ENCODE results near the gene PPFIA1.

The PPFIA1 gene

DNA sequence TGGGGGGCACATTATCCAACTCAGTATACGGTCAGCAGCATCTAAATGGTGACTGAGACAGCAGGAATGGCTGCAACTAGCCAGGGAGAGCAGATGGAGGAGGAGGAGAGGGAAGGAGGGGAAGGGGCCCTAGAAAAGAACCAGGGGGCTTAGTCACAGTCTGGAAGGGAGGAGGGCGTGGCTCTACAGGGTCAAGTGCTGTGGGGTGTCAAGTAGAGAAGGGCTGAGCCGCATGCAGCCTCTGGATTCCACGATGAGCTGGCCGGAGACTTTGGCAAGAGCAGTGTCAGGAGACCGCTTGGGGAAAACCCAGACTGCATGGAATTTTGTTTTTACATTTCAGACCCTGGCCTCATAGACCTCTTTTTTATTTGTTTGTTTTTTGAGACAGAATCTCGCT lies 25.8 kb upstream of the PPFIA1 start:
- no peaks in the 10 kb centered on the region for H3K36me3 ChIP-seq
- H3K27ac ChIP-seq = no peak overlapping the region
- no peaks in the 10 kb centered on the region for H3K9me3 ChIP-seq
- H3K4me1 ChIP-seq (ENCODE audit: control insufficient read depth in 1 of 2, insufficient read depth in 1 of 2, low read depth in 1 of 2, low read length in 1 of 2) = no peaks in the 10 kb centered on the region
- peaks cover 25% of the 10 kb centered on the region for H3K27me3 ChIP-seq
- H3K4me3 ChIP-seq (ENCODE audit: low read depth in 1 of 2, low read length in 1 of 2) = no peak overlapping the region
- TF ChIP-seq, protein P1, sequence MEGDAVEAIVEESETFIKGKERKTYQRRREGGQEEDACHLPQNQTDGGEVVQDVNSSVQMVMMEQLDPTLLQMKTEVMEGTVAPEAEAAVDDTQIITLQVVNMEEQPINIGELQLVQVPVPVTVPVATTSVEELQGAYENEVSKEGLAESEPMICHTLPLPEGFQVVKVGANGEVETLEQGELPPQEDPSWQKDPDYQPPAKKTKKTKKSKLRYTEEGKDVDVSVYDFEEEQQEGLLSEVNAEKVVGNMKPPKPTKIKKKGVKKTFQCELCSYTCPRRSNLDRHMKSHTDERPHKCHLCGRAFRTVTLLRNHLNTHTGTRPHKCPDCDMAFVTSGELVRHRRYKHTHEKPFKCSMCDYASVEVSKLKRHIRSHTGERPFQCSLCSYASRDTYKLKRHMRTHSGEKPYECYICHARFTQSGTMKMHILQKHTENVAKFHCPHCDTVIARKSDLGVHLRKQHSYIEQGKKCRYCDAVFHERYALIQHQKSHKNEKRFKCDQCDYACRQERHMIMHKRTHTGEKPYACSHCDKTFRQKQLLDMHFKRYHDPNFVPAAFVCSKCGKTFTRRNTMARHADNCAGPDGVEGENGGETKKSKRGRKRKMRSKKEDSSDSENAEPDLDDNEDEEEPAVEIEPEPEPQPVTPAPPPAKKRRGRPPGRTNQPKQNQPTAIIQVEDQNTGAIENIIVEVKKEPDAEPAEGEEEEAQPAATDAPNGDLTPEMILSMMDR (IDR thresholded peaks at IDR 0.05) = no peak

DNA sequence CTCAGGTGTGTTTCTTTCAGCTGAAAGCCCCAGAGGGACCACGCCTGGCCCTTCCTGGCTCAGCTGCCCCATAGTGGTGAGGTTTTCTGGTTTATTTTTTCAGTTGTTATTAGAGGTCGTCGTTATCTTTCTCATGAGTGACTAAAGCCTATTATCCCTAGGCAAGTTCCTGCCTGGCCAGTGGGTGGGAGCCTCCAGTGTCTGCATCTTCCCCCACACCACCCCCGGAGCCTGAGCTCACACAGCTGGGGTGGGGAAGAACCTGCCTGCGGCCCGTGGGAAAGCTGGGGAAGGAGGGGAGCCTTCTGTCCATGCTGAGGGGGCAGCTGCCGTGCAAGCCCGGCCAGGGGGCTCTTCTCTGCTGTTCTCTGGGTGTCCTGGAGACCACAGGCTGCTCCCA lies 24.3 kb upstream of the PPFIA1 start:
- peaks cover 11% of the 10 kb centered on the region for H3K27me3 ChIP-seq
- H3K36me3 ChIP-seq = no peaks in the 10 kb centered on the region
- no peak overlapping the region for H3K27ac ChIP-seq
- H3K4me1 ChIP-seq (ENCODE audit: control insufficient read depth in 1 of 2, insufficient read depth in 1 of 2, low read depth in 1 of 2, low read length in 1 of 2) = no peaks in the 10 kb centered on the region
- H3K4me3 ChIP-seq (ENCODE audit: low read depth in 1 of 2, low read length in 1 of 2) = no peak overlapping the region
- H3K9me3 ChIP-seq = no peaks in the 10 kb centered on the region
- TF ChIP-seq, protein P1 (IDR thresholded peaks at IDR 0.05) = no peak

DNA sequence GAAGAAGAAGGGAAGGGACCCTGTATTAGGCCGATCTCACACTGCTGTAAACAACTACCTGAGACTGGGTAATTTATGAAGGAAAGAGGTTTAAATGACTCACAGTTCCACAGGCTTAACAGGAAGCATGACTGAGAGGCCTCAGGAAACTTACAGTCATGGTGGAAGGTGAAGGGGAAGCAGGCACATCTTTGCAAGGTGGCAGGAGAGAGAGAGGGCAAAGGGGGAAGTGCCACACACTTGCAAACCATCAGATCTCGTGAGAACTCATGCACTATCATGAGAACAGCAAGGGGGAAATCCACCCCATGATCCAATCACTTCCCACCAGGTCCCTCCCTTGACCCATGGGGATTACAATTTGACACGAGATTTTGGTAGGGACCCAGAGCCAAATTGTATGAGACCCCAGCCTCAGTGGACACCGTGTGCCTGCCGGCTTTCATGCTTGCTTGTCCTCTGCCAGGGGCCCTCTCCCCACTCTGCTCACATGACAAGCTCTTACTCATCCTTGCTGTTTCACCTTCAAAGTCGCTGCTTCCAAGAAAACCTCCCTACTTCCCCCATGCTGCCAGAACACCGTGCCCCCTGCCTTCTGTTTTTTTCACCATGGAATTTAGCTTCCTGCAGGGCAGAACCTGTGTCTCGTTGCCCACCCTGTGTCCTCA lies 23.3 kb upstream of the PPFIA1 start:
- Histone ChIP-seq H3K4me1 (ENCODE audit: control insufficient read depth in 1 of 2, insufficient read depth in 1 of 2, low read depth in 1 of 2, low read length in 1 of 2) (no peaks in the 10 kb centered on the region), H3K9me3 (no peaks in the 10 kb centered on the region), H3K4me3 (ENCODE audit: low read depth in 1 of 2, low read length in 1 of 2) (no peak overlapping the region), H3K27ac (peak overlapping the region; percentile 26), H3K27me3 (peaks cover 4% of the 10 kb centered on the region), H3K36me3 (no peaks in the 10 kb centered on the region)
- TF ChIP-seq, protein P1 (IDR thresholded peaks at IDR 0.05) = no peak

DNA sequence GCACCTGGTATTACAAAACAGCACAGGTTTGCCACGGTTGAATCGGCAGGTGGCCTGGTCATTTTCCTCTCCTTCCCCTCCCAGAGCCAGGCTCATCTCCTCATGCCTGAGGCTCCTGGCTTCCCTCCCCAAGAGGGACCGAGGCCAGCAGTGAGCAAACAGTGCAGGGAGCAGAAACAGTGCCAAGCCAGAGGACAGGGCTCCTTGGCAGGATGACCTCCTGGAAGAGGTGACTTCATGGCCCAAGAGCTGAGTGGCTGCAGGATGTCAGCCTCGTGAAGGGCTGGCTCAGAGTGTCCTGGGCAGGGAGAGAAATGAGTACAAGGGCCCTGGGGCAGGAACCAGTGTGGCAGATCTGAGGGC lies 22.8 kb upstream of the PPFIA1 start:
- peaks cover 4% of the 10 kb centered on the region for H3K27me3 ChIP-seq
- H3K4me3 ChIP-seq (ENCODE audit: low read depth in 1 of 2, low read length in 1 of 2) = no peak overlapping the region
- H3K36me3 ChIP-seq = no peaks in the 10 kb centered on the region
- no peak overlapping the region for H3K27ac ChIP-seq
- H3K4me1 ChIP-seq (ENCODE audit: control insufficient read depth in 1 of 2, insufficient read depth in 1 of 2, low read depth in 1 of 2, low read length in 1 of 2) = no peaks in the 10 kb centered on the region
- TF ChIP-seq, protein P1 (IDR thresholded peaks at IDR 0.05) = no peak
- no peaks in the 10 kb centered on the region for H3K9me3 ChIP-seq

DNA sequence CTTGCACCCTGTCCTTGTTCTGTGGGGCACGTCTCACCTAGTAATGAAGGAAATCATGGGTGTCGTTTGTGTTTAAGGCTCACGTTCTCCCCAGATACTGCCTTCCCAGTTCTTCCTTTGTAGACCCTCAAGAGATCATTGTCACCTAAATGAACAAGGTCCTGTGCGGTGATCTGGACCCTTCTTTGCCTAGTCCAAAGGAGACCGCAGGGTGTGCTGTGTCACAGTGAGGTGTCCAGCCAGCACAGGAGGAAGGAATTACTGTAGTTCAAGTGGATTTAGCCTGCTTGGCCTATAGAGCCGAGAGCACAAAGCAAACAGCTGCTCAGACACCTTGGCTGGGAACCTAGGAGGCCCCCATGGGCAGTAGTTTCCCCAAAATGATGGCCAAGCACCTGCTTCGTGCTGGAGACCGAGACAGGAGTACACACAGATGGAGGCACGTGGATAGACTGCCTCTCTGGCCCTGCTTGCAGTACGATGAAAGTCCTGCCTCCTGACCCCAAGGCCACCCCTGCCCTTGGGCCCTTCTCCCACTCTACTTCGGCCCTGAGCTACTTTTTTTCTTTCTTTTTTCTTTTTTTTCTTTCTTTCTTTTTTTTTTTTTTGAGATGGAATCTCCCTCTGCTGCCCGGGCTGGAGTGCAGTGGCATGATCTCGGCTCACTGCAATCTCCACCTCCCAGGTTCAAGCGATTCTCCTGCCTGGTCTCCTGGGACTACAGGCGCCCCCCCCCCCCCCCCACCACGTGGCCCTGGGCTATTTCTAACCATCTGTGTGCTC lies 19.4 kb upstream of the PPFIA1 start:
- TF ChIP-seq, protein P1 (IDR thresholded peaks at IDR 0.05) = no peak
- H3K36me3 ChIP-seq = no peaks in the 10 kb centered on the region

More for the DNA sequence above, 19.4 kb upstream of the PPFIA1 start:
- no peaks in the 10 kb centered on the region for H3K9me3 ChIP-seq
- peaks cover 4% of the 10 kb centered on the region for H3K27me3 ChIP-seq
- H3K27ac ChIP-seq = no peak overlapping the region
- no peak overlapping the region for H3K4me3 ChIP-seq (ENCODE audit: low read depth in 1 of 2, low read length in 1 of 2)
- no peaks in the 10 kb centered on the region for H3K4me1 ChIP-seq (ENCODE audit: control insufficient read depth in 1 of 2, insufficient read depth in 1 of 2, low read depth in 1 of 2, low read length in 1 of 2)
